WTC11 (cell line): Measurements from ENCODE around the gene SSB. TPM values are rescaled to one million over a fixed set of nuclear protein-coding genes. Genes with fewer than 3 reads are reported as not detected.

Experiments used
- ATAC-seq: fragments of 200-7000 bp; cut with Tn5 transposase; 2 replicates; pipeline ENCODE4 v1.10.0; 2021; ENCODE audit warnings: mild to moderate bottlenecking, moderate library complexity
- CTCF ChIA-PET: fragments of 300-600 bp; sonication (Branson Sonifier 250); formaldehyde crosslinking; loops from one replicate; lab custom pipeline; 2021; ENCODE audit warnings: antibody characterized with exemption; lab: Charles Lee
- POLR2A ChIA-PET: fragments of 350-600 bp; sonication (Branson Sonifier 250); formaldehyde crosslinking; loops from one replicate; lab custom pipeline; 2021; ENCODE audit warnings: antibody characterized with exemption; lab: Charles Lee
- DNase-seq: peaks from one replicate; pipeline ENCODE4 v3.0.0; 2021; ENCODE audit warnings: low spot score
- H3K27ac Mint-ChIP-seq: 2 replicates; pipeline ENCODE4 v1.8.0; 2021; ENCODE audit warnings: mixed read lengths
- H3K27me3 Mint-ChIP-seq: 2 replicates; pipeline ENCODE4 v1.8.0; 2021; ENCODE audit warnings: low read depth, mild to moderate bottlenecking, moderate library complexity, mixed read lengths
- H3K36me3 Mint-ChIP-seq: 2 replicates; pipeline ENCODE4 v1.8.0; 2021; ENCODE audit warnings: mixed read lengths
- H3K4me1 Mint-ChIP-seq: 2 replicates; pipeline ENCODE4 v1.8.0; 2022; ENCODE audit warnings: mixed read lengths
- H3K4me3 Mint-ChIP-seq: 2 replicates; pipeline ENCODE4 v1.8.0; 2021; ENCODE audit warnings: mild to moderate bottlenecking, moderate library complexity, mixed read lengths
- H3K9me3 Mint-ChIP-seq: 2 replicates; pipeline ENCODE4 v1.8.0; 2021; ENCODE audit warnings: mixed read lengths
- ARID4B ChIP-seq: sonication (generic); formaldehyde crosslinking; IDR thresholded peaks from 2 replicates; pipeline ENCODE4 v1.8.0; 2023; ENCODE audit warnings: missing genetic modification reagents, mild to moderate bottlenecking, borderline replicate concordance
- CBFB ChIP-seq: sonication (generic); formaldehyde crosslinking; IDR thresholded peaks from 2 replicates; pipeline ENCODE4 v1.8.1; 2022; ENCODE audit warnings: mild to moderate bottlenecking, low read depth, missing genetic modification reagents
- CDX4 ChIP-seq: fragments of 250-450 bp; sonication (Bioruptor Pico); IDR thresholded peaks from 2 replicates; pipeline ENCODE4 v1.9.0; 2021; ENCODE audit warnings: moderate library complexity, mild to moderate bottlenecking, inconsistent platforms, borderline replicate concordance
- E2F4 ChIP-seq: sonication (generic); formaldehyde crosslinking; IDR thresholded peaks from 2 replicates; pipeline ENCODE4 v1.8.1; 2022; ENCODE audit warnings: low read depth, mild to moderate bottlenecking, moderate library complexity, missing genetic modification reagents, borderline replicate concordance
- ELF4 ChIP-seq: sonication (generic); formaldehyde crosslinking; IDR thresholded peaks from 2 replicates; pipeline ENCODE4 v1.8.1; 2022; ENCODE audit warnings: low read depth, mild to moderate bottlenecking, moderate library complexity, missing genetic modification reagents
- EMX1 ChIP-seq: fragments of 250-450 bp; sonication (Bioruptor Pico); IDR thresholded peaks from 2 replicates; pipeline ENCODE4 v1.8.0; 2021; ENCODE audit warnings: mild to moderate bottlenecking
- IRF1 ChIP-seq: sonication (generic); formaldehyde crosslinking; IDR thresholded peaks from 2 replicates; pipeline ENCODE4 v1.8.0; 2023; ENCODE audit warnings: missing genetic modification reagents
- JAZF1 ChIP-seq: fragments of 250-450 bp; sonication (Bioruptor Pico); IDR thresholded peaks from 2 replicates; pipeline ENCODE4 v1.9.0; 2021; ENCODE audit warnings: moderate library complexity, mild to moderate bottlenecking, inconsistent platforms
- KAT7 ChIP-seq: sonication (generic); formaldehyde crosslinking; IDR thresholded peaks from 2 replicates; pipeline ENCODE4 v1.8.1; 2023; ENCODE audit warnings: missing genetic modification reagents, mild to moderate bottlenecking, borderline replicate concordance
- MXD4 ChIP-seq: fragments of 250-450 bp; sonication (Bioruptor Pico); IDR thresholded peaks from 2 replicates; pipeline ENCODE4 v1.8.0; 2021; ENCODE audit warnings: mild to moderate bottlenecking, moderate library complexity, borderline replicate concordance
- NFATC4 ChIP-seq: fragments of 250-450 bp; sonication (Bioruptor Pico); IDR thresholded peaks from 2 replicates; pipeline ENCODE4 v1.9.0; 2021; ENCODE audit warnings: mild to moderate bottlenecking
- NFE2L1 ChIP-seq: sonication (generic); formaldehyde crosslinking; IDR thresholded peaks from 2 replicates; pipeline ENCODE4 v1.8.1; 2023; ENCODE audit warnings: missing genetic modification reagents
- RELA ChIP-seq: sonication (generic); formaldehyde crosslinking; IDR thresholded peaks from 2 replicates; pipeline ENCODE4 v1.8.1; 2022; ENCODE audit warnings: missing genetic modification reagents, mild to moderate bottlenecking, borderline replicate concordance
- TEAD1 ChIP-seq: sonication (generic); formaldehyde crosslinking; IDR thresholded peaks from 2 replicates; pipeline ENCODE4 v1.8.0; 2022; ENCODE audit warnings: mild to moderate bottlenecking, missing genetic modification reagents
- ZNF121 ChIP-seq: sonication (generic); formaldehyde crosslinking; IDR thresholded peaks from 2 replicates; pipeline ENCODE4 v1.8.0; 2023; ENCODE audit warnings: missing genetic modification reagents
- ZNF423 ChIP-seq: fragments of 250-450 bp; sonication (Bioruptor Pico); IDR thresholded peaks from 2 replicates; pipeline ENCODE4 v2.1.2; 2022; ENCODE audit warnings: mild to moderate bottlenecking, moderate library complexity
- ZSCAN18 ChIP-seq: fragments of 250-450 bp; sonication (Bioruptor Pico); IDR thresholded peaks from 2 replicates; pipeline ENCODE4 v2.1.2; 2022; ENCODE audit warnings: mild to moderate bottlenecking, moderate library complexity
- total RNA-seq: library from RNA; stranded (reverse); gene quantifications from 3 replicates; pipeline ENCODE4 v1.2.3, GENCODE V29; 2021
- TF ChIP-seq, protein P1 (sequence below): sonication (generic); formaldehyde crosslinking; IDR thresholded peaks from 2 replicates; pipeline ENCODE4 v1.8.1; 2023; ENCODE audit warnings: mild to moderate bottlenecking, missing genetic modification reagents, moderate library complexity
- TF ChIP-seq, protein P2 (sequence below): fragments of 250-450 bp; sonication (Bioruptor Pico); IDR thresholded peaks from 2 replicates; pipeline ENCODE4 v1.9.0; 2021; ENCODE audit warnings: mild to moderate bottlenecking
- TF ChIP-seq, protein P3 (sequence below): sonication (generic); formaldehyde crosslinking; IDR thresholded peaks from 2 replicates; pipeline ENCODE4 v1.8.0; 2022; ENCODE audit warnings: mild to moderate bottlenecking, missing genetic modification reagents

SSB gene
- total RNA-seq, 1 experiment from 2014 or later, result 235 TPM

DNA sequence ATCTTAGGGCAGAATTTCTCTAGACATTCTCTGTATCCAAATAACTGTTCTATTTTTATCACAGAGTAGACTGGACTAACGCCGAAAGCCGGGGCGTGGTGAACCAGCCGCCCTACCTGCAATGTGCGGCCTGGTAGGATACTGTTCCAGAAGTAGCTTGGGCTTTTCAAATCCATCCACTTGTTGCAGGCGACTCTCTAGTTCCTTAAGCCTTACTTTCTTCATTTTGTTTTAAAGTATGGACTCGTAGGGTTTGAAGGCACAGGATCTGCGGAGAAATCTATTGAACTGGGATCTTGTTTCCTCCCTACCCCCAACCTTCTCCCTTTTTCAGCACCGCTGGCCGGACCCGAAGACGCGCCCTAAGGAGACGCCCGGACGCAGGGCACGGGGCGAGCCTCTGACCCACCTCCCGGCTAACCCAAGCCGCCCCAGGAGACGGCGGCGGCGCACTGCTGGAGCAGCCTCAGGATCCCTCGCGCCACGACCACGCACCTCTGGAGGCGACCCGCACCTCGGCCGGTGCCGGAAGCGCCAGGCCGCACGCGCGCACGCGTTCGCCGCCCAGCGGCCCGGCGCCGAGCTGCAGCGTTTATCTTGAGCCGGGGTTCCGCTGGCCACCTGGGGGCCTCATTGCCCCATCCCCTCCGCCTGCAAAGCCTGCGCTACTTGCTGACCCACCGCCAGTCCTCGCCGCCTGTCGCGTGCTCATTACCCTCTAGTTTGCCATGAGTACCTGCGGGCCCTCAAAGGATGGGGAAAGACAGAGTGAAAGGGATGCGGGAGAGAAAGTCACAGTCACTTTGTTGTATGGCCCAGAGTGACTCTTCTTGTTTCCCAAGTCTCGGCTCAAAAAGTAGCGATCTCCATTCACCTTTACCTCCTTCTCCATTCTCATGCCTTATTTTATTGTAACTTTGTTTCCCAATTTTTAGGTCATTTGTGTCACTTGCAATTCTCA lies 26.0 kb downstream of the SSB start, which contains the start of gene METTL5 (continued):
- TF ChIP-seq TEAD1 (CRISPR knock-in tag), result no peak

- peaks cover 8% of the 10 kb centered on the region for H3K36me3 Mint-ChIP-seq
- H3K27me3 Mint-ChIP-seq, result peaks cover 9% of the 10 kb centered on the region
- peak within 1 kb of the TSS; percentile 51 for H3K27ac Mint-ChIP-seq
- CTCF ChIA-PET, result interaction anchor here (0.7 to 1.3 kb wide), 9 partner anchors 13 to 397 kb away, joined by 3 to 11 read pairs (median 3); partner anchors contain the start of gene SSB
- DNase-seq, result peak; percentile 94
- H3K9me3 Mint-ChIP-seq, result 0 out of 2 replicates have a peak, but pooled peaks cover 6% of the 10 kb centered on the region
- H3K4me3 Mint-ChIP-seq, result peak within 1 kb of the TSS; percentile 93
- H3K4me1 Mint-ChIP-seq, result peaks cover 31% of the 10 kb centered on the region
- ATAC-seq, result peak; percentile 89
- POLR2A ChIA-PET, result interaction anchor here (0.6 to 1.2 kb wide), 3 partner anchors 15 to 1047 kb away, joined by 3 to 4 read pairs (median 3); no protein-coding TSS in a partner anchor
- no peak for TF ChIP-seq ELF4 (CRISPR knock-in tag)
- TF ChIP-seq ZNF423, result no peak
- TF ChIP-seq ZSCAN18 (CRISPR knock-in tag), result no peak
- TF ChIP-seq EMX1, result no peak
- TF ChIP-seq MXD4 (CRISPR knock-in tag), result no peak
- no peak for TF ChIP-seq RELA (CRISPR knock-in tag)
- TF ChIP-seq ZNF121 (CRISPR knock-in tag), result no peak
- TF ChIP-seq ARID4B (CRISPR knock-in tag), result no peak
- no peak for TF ChIP-seq KAT7 (CRISPR knock-in tag)
- TF ChIP-seq, protein P1, sequence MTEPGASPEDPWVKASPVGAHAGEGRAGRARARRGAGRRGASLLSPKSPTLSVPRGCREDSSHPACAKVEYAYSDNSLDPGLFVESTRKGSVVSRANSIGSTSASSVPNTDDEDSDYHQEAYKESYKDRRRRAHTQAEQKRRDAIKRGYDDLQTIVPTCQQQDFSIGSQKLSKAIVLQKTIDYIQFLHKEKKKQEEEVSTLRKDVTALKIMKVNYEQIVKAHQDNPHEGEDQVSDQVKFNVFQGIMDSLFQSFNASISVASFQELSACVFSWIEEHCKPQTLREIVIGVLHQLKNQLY (CRISPR knock-in tag), result no peak
- TF ChIP-seq, protein P2, sequence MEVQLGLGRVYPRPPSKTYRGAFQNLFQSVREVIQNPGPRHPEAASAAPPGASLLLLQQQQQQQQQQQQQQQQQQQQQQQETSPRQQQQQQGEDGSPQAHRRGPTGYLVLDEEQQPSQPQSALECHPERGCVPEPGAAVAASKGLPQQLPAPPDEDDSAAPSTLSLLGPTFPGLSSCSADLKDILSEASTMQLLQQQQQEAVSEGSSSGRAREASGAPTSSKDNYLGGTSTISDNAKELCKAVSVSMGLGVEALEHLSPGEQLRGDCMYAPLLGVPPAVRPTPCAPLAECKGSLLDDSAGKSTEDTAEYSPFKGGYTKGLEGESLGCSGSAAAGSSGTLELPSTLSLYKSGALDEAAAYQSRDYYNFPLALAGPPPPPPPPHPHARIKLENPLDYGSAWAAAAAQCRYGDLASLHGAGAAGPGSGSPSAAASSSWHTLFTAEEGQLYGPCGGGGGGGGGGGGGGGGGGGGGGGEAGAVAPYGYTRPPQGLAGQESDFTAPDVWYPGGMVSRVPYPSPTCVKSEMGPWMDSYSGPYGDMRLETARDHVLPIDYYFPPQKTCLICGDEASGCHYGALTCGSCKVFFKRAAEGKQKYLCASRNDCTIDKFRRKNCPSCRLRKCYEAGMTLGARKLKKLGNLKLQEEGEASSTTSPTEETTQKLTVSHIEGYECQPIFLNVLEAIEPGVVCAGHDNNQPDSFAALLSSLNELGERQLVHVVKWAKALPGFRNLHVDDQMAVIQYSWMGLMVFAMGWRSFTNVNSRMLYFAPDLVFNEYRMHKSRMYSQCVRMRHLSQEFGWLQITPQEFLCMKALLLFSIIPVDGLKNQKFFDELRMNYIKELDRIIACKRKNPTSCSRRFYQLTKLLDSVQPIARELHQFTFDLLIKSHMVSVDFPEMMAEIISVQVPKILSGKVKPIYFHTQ (CRISPR knock-in tag), result no peak
- TF ChIP-seq, protein P3, sequence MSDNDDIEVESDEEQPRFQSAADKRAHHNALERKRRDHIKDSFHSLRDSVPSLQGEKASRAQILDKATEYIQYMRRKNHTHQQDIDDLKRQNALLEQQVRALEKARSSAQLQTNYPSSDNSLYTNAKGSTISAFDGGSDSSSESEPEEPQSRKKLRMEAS, result no peak
- 0 out of 2 replicates have a peak, but pooled peaks have one; percentile 68 for TF ChIP-seq E2F4
- TF ChIP-seq CDX4, result no peak
- TF ChIP-seq NFE2L1 (CRISPR knock-in tag), result no peak
- TF ChIP-seq CBFB (CRISPR knock-in tag), result no peak
- no peak for TF ChIP-seq IRF1
- no peak for TF ChIP-seq JAZF1 (CRISPR knock-in tag)
- no peak for TF ChIP-seq NFATC4 (CRISPR knock-in tag)
These were observed 28.8 kb downstream of the SSB start, which contains the start of gene UBR3 for GRCh38 chr2:169827272-169828140. TSS of gene UBR3 (plus strand) at chr2:169827454. CDS start at chr2:169827508, 54 bp downstream.
